Activated T-cell treated with anti-CD3 and anti-CD28 coated beads for 1 hour (primary cell): ENCODE measurements around the gene GIGYF1.
"Not testable (repeated sequence)": the region's sequence is repeated elsewhere in the genome, so short reads cannot be mapped to it uniquely, and the experiment has no call there.

Source experiments
- DNase-seq: peaks from one replicate; pipeline ENCODE4 v3.0.0-alpha.2; 2020; ENCODE audit warnings: low read depth

Gene GIGYF1, protein sequence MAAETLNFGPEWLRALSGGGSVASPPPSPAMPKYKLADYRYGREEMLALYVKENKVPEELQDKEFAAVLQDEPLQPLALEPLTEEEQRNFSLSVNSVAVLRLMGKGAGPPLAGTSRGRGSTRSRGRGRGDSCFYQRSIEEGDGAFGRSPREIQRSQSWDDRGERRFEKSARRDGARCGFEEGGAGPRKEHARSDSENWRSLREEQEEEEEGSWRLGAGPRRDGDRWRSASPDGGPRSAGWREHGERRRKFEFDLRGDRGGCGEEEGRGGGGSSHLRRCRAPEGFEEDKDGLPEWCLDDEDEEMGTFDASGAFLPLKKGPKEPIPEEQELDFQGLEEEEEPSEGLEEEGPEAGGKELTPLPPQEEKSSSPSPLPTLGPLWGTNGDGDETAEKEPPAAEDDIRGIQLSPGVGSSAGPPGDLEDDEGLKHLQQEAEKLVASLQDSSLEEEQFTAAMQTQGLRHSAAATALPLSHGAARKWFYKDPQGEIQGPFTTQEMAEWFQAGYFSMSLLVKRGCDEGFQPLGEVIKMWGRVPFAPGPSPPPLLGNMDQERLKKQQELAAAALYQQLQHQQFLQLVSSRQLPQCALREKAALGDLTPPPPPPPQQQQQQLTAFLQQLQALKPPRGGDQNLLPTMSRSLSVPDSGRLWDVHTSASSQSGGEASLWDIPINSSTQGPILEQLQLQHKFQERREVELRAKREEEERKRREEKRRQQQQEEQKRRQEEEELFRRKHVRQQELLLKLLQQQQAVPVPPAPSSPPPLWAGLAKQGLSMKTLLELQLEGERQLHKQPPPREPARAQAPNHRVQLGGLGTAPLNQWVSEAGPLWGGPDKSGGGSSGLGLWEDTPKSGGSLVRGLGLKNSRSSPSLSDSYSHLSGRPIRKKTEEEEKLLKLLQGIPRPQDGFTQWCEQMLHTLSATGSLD (N-terminal part only)

DNA sequence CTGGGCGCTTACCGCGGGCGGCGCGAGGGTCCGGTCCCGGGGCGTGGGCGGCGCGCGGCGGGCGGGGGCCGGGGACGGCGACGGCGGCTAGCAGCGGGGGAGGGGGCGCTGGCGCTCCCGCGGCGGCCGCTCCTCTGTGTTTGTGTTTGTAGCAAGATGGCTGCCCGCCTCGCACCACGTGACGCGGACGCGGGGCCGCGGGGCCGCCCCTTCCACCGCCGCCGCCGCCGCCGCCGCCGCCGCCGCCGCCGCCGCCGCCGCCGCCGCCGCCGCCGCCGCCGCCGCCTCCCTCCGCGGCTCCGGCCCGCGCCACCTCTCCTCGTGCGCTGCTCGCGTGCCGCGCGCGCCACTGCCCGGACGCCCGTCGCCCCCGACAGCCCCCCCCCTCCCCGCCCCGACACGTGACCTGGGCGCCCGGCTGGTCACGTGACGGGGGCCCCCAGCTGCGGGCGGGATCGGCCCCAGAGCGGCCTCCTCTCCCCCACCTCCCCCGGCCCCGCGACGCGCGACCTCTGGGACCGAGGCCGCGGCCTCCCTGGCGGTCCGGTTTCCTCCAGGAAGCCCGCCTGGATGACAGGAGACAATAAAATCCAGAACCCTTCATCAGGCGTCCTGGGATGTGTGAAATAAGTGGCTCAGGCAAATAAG lies at the start of gene GIGYF1:
TSS of gene GIGYF1 (minus strand) at position 153 of the 648 bp plus-strand sequence. CDS start 6,012 bp downstream, outside the sequence.
- DNase-seq, result peak; percentile 68

DNA sequence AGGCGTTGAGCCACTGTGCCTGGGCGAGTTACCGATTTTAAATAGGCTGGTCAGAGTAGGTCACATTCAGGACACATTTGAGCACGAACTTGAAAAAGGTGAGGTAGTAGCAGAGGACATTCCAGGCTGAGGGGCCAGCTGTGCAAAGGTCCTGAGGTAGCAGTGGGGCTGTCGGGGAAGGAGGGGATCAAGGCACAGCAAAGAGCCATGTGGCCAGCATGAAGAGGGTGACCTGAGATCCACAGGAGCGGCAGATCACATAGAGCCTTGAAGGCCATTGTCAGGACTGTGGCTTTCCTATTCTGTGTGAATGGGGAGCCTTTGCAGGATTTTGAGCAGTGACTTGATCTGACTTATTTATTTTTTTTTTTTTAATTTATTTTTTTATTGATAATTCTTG lies 45.9 kb upstream of the GIGYF1 start:
- no peak for DNase-seq

DNA sequence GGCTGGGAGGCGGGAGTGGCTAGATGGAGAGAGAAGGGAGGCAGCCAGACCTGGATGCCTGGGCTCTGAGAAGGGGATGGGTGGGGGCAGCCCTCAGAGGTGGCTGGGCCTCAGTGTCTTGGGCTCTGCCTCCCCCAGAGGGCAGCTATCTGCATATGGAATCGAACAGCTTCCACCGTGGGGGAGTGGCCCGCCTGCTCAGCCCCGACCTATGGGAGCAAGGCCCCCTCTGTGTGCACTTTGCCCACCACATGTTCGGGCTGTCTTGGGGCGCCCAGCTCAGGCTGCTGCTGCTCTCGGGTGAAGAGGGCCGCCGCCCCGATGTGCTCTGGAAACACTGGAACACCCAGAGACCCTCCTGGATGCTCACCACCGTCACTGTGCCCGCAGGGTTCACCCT lies 42.6 kb upstream of the GIGYF1 start:
- no peak for DNase-seq

DNA sequence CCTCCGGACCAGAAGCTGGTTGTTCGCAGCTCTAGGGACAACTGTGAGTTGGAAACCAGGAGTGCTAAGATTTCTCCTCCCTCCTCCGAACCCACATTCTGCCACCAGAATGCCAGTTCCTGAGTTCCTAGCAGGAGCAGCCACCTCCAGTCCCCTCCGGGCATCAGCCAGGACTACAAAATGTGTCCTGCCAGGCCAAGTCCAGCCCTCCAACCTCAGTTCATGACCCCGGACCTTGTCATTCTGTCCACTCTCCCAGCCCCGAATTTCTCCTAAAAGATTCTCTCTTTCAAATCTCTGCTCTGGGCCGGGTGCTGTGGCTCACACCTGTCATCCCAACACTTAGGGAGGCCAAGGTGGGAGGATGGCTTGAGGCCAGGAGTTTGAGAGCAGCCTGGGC lies 41.7 kb upstream of the GIGYF1 start:
- no peak for DNase-seq

DNA sequence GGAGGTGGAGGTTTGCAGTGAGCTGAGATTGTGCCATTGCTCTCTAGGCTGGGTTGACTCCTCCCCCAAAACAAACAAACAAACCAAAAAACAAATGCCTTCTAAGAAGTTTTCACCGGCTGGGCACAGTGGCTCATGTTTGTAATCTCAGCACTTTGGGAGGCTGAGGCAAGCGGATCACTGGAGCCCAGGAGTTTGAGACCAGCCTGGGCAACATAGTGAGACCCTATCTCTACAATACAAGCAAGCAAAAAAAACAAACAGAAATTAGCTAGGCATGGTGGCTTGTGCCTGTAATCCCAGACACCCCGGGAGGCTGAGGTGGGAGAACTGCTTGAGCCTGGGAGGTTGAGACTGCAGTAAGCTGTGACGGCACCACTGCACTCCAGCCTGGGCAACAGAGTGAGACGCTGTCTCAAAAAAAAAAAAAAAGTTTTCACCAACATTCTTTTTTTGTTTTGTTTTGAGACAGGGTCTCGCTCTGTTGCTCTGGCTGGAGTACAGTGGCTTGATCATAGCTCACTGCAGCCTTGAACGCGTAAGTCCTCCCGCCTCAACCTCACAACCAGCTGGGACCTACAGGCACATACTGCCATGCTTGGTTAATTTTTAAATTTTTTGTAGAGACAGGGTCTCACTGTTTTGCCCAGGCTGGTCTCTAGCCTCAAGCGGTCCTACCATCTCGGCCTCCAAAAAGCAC lies 38.0 kb upstream of the GIGYF1 start:
- DNase-seq, result no peak

DNA sequence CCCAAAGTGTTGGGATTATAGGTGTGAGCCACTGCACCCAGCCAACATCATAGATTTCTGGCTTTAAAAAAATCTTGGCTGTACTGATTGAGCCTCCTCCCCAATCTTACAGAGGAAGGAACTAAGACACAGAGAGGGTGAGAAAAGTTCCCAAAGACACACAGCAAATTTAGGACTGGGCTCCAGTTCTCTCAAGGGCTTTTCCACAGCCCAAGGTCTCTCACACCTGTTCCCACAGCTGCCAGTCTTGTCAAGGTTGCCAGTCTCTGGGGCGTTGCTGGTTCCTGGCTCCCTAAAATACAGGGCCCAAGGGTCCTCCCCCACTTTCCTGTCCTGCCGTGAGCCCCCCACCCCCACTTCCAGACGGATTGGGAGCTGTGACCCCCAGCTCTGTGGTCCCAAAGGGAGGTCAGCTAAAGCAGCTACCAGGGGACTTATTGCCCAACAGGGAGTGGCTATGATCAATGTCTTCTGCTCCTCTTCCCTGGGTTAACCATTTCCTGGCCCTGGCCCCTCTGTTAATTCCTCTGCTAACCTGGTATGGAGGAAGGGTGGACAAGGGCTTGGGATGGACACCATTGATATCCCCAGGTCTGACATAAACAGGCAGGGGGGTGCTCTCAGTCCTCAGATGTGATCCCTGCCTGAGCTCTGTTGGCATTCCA lies 36.2 kb upstream of the GIGYF1 start:
- DNase-seq, result no peak

DNA sequence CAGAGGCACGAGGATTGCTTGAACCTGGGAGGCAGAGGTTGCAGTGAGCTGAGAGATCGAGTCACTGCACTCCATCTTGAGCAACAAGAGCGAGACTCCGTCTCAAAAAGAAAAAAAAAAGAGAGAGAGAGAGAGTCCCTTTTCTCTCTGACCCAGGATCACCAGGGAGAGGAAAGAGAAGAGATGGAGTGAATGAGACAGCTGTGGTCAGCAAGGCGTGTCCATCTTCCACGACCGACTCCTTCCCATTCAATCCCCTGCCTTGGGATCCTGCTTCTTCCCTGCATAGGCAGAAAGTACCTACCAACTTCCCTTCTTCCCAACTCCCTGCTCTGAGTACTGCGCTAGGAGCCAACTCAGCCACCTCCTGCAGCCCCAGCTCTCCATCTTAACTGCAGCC lies 34.1 kb upstream of the GIGYF1 start:
- no peak for DNase-seq

DNA sequence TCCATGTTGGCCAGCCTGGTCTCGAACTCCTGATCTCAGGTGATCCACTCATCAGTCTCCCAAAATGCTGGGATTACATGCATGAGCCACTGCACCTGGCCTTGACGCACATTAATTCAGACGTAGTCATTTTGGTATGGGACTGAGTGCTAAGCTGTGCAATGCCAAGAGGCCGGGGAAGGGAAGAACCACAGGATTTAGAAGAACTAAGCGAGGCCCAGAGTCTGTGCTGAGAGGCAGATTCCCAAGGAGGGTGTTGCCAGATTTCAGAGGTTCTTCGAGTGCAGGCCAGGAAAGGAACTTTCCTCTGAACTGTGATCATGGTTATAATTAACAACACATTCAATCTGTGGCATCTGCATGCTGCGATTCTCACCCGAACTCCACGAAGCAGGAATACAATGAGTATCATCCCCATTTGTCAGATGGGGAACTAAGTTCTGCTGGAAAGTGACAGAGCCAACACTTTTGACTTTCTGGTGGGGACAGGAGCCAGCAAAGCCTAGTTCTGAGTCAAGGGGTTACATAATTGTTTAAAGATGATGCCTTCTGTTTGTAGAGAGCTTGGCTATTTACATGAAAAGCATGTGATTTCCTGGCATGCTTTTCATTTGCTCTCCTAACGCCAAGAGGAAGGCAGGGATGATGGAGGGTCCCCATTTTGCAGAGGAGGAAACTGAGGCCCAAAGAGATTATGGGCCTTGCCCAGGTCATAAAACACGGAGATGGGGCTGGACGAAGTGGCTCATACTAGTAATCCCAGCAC lies 33.1 kb upstream of the GIGYF1 start:
- DNase-seq, result no peak

DNA sequence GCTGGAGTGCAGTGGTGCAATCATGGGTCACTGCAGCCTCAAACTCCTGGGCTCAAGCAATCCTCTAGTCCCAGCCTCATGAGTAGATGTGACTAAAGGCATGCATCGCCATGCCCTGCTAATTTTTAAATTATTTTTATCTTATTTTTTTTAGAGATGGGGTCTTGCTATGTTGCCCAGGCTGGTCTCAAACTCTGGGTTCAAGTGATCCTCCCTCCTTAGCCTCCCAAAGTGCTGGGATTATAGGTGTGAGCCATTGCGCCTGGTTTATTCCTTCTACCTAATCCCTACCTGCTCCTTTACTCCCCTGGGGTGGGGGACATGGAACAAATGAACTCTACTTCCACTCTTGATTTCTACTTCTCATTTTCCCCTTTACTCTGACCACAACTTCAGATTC lies 30.3 kb upstream of the GIGYF1 start:
- not testable (repeated sequence) for DNase-seq

DNA sequence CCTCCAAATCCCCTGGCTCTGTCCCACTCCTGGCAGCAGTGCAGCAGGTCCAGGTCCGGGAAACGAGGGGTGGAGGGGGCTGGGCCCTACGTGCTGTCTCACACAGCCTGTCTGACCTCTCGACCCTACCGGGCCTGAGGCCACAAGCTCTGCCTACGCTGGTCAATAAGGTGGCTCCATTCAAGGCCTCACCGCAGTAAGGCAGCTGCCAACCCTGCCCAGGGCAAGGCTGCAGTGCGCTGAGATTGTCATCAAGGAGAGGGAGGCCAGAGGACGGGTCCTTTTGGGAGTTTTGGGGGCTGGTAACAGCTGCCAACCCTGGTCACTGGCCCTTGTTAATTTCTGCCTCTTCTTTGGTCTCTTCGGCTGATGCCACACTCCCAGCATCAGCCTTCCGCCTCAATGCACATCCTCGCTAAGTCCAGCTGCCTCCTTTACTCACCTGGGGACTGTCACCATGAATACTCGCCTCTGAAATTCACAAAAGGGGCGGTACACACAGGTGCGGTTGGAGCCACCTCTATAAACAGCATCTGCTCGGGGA lies 29.8 kb upstream of the GIGYF1 start:
- DNase-seq, result no peak

DNA sequence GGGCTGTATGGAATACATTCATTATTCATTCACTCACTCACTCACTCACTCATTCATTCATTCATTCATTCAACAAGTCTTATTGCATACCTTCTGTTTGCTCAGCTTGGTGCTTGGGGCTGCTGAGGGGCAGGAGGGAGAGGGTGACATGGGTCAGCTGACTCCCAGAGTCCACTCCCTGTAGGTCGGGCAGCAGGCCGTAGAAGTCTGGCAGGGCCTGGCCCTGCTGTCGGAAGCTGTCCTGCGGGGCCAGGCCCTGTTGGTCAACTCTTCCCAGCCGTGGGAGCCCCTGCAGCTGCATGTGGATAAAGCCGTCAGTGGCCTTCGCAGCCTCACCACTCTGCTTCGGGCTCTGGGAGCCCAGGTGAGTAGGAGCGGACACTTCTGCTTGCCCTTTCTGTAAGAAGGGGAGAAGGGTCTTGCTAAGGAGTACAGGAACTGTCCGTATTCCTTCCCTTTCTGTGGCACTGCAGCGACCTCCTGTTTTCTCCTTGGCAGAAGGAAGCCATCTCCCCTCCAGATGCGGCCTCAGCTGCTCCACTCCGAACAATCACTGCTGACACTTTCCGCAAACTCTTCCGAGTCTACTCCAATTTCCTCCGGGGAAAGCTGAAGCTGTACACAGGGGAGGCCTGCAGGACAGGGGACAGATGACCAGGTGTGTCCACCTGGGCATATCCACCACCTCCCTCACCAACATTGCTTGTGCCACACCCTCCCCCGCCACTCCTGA lies 28.6 kb upstream of the GIGYF1 start:
- no peak for DNase-seq

DNA sequence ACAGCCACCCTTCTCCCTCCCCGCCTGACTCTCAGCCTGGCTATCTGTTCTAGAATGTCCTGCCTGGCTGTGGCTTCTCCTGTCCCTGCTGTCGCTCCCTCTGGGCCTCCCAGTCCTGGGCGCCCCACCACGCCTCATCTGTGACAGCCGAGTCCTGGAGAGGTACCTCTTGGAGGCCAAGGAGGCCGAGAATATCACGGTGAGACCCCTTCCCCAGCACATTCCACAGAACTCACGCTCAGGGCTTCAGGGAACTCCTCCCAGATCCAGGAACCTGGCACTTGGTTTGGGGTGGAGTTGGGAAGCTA lies 27.4 kb upstream of the GIGYF1 start:
- DNase-seq, result no peak

DNA sequence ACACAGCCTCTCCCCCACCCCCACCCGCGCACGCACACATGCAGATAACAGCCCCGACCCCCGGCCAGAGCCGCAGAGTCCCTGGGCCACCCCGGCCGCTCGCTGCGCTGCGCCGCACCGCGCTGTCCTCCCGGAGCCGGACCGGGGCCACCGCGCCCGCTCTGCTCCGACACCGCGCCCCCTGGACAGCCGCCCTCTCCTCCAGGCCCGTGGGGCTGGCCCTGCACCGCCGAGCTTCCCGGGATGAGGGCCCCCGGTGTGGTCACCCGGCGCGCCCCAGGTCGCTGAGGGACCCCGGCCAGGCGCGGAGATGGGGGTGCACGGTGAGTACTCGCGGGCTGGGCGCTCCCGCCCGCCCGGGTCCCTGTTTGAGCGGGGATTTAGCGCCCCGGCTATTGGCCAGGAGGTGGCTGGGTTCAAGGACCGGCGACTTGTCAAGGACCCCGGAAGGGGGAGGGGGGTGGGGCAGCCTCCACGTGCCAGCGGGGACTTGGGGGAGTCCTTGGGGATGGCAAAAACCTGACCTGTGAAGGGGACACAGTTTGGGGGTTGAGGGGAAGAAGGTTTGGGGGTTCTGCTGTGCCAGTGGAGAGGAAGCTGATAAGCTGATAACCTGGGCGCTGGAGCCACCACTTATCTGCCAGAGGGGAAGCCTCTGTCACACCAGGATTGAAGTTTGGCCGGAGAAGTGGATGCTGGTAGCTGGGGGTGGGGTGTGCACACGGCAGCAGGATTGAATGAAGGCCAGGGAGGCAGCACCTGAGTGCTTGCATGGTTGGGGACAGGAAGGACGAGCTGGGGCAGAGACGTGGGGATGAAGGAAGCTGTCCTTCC lies 26.8 kb upstream of the GIGYF1 start:
- no peak for DNase-seq

DNA sequence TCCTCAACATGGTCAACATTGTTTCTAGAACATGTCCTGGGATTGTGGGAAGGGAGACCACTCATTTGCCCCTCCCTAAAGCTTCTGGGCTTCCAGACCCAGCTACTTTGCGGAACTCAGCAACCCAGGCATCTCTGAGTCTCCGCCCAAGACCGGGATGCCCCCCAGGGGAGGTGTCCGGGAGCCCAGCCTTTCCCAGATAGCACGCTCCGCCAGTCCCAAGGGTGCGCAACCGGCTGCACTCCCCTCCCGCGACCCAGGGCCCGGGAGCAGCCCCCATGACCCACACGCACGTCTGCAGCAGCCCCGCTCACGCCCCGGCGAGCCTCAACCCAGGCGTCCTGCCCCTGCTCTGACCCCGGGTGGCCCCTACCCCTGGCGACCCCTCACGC lies 26.2 kb upstream of the GIGYF1 start, which contains the start of gene EPO:
TSS of gene EPO (plus strand) at position 190 of the 392 bp plus-strand sequence. CDS start 513 bp downstream, outside the sequence.
- DNase-seq, result no peak

DNA sequence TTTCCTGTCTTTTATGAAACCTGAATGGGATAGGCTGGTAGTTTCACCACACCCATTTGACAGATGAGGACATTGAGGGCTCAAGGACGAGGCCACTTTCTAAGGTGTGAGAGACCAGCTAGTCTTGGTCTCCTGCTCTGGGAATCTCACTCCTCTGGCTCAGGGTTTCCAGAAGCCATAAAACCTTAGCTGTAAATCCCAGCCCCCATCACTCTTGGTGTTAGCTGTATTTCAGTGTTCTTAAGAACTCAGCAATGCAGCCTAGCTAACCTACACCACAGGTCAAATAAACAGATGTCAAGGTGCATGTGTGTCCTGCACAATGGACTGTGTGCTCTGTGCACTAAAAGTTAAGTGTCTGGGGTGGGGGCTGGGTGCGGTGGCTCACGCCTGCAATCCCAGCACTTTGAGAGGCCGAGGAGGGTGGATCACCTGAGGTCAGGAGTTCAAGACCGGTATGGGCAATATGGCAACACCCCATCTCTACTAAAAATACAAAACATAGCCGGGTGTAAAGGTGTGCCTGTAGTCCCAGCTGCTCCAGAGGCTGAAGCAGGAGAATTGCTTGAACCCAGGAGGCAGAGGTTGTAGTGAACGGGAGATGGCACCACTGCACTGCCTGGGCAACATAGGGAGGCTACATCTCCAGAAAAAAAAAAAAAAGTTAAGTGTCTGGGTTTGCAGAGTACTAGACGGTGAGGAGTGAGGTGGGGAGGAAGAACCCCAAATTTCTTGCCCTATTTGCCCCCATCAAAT lies 25.7 kb upstream of the GIGYF1 start:
- no peak for DNase-seq

DNA sequence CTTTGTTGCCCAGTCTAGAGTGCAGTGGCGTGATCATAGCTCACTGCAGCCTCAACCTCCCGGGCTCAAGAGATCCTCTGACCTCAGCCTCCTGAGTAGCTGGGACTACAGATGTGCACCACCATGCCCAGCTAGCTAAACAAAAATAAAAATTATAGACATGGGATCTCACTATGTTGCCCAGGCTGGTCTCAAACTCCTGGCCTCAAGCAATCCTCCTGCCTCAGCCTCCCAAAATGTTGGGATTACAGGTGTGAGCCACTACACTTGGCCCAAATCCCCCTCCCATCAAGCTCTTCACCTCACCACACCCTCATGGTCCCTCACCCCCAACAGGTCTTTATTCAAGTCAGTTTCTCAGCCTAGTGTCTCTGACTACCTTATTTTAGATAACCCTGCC lies 23.0 kb upstream of the GIGYF1 start:
- DNase-seq, result not testable (repeated sequence)

DNA sequence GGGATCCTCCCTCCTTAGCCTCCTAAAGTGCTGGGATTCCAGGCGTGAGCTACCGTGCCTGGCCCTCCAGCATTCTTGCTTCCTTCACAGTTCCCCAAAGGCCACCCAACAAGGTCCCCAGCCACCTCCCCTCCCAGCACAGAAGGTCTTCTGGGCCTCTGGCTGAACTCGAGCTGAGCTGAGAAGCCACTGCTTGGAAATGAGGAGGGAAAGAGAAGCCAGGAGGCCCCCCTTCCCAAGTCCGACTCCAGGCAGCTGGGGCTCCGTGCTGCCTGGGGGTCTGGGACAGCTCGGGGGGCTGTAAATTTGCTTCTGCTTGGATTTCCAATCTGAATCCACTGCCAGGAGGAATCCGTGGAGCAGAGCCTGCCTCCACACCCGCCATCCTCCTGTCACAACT lies 20.7 kb upstream of the GIGYF1 start:
- no peak for DNase-seq

DNA sequence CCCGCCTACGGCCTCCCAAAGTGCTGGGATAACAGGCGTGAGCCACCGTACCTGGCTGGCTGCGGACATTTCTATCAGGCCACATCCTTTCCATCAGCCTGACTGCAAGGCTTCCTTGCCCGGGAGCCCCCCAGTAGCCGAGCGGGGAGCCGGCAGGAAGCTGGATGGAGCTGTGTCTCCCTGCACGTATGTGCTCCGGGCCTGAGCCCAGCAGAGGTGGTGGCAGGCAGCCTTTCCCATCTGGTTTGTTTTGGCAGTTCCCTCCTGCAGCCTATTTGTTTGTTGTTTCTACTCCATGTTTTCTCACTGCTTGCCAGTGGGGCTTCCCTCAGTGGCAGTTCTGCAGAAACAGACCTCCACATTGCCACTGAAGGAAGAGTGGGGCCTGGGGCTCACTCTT lies 17.3 kb upstream of the GIGYF1 start:
- DNase-seq, result no peak
